HEK293T (cell line): Measurements from ENCODE around the gene PML.

Experiments
- ARNT ChIP-seq: fragments of 450-650 bp; IDR thresholded peaks from 2 replicates; pipeline ENCODE4 v1.6.1; 2017; ENCODE audit warnings: mild to moderate bottlenecking
- CTBP1 ChIP-seq: fragments of 450-650 bp; IDR thresholded peaks from 2 replicates; pipeline ENCODE4 v1.6.1; 2016; ENCODE audit warnings: borderline replicate concordance
- TARDBP ChIP-seq: fragments of 450-650 bp; IDR thresholded peaks from 2 replicates; pipeline ENCODE4 v1.6.1; 2016

GRCh38 chr15:74050127-74050526, 55.6 kb downstream of the PML start:
- no peak for TF ChIP-seq ARNT
- TF ChIP-seq TARDBP, result no peak
- no peak for TF ChIP-seq CTBP1
